Activated CD4-positive, alpha-beta T cell treated with anti-CD3 and anti-CD28 coated beads, Interleukin-10, Interleukin-2, amounts not matched to agents 100 ng/mL and 50 ng/mL, durations not matched to agents 16 hours and 8 hours (primary cell): ENCODE results near the gene PSMD6.
A peak's percentile ranks its signal among the peaks of the same experiment; 100 is the strongest.

ENCODE experiments used
- DNase-seq: peaks from one replicate; pipeline ENCODE4 v3.0.0-alpha.2; 2020

Gene PSMD6

DNA sequence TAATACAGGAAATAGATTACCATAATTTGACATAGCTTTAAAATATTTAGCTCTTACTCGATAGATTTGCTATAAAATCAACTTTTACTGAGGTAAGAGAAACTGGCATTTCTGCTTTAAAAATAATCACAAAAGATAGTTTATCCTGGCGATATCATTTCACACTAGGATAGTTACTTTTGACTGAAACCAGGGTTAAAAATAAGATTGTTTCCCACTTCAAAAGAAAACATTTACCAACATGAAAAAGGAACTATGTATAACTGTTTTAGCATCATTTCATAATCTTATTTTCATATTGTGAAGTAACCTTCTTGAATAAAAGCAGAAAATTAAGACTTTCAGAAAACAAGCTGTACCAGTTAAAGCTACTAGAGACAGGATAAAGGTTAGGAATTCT lies 15.3 kb downstream of the PSMD6 start:
- DNase-seq = no peak

DNA sequence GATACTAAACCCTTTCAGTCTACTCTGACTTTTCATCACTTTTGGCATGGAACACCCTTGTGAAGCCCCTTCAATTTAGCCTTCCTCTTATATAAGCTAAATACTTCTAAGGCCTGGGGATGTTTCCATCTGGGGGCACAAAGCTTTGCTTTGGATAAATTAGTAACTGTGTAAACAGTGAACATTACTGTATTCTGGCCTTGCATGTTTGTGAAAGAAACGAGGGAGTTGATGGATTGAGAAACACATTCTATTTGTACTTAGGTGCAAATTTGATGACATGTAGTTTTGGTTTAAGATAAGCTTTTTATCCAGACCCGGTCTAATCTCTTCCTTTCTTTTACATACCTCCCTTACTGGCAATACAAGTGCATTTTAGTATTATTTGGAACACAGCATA lies 19.7 kb downstream of the PSMD6 start:
- no peak for DNase-seq

DNA sequence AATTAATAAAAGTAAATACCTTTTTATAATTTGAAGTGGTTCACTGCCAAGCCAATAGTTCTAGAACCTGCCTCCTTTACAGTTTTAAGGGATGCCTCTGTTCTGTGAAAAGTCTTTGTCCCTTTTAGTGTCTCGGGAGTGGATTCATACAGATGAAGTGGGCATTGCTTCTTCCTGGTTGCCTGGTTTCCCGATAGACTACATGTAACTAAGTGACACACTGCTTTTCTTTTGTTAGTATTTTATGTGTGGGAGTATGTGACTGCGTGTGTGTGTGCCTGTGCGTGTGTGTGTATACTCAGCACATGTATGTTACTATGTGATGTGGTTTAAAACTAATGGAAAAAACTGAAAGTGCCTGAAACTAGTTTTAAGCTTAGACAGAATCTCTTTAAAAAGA lies 21.1 kb downstream of the PSMD6 start:
- no peak for DNase-seq

DNA sequence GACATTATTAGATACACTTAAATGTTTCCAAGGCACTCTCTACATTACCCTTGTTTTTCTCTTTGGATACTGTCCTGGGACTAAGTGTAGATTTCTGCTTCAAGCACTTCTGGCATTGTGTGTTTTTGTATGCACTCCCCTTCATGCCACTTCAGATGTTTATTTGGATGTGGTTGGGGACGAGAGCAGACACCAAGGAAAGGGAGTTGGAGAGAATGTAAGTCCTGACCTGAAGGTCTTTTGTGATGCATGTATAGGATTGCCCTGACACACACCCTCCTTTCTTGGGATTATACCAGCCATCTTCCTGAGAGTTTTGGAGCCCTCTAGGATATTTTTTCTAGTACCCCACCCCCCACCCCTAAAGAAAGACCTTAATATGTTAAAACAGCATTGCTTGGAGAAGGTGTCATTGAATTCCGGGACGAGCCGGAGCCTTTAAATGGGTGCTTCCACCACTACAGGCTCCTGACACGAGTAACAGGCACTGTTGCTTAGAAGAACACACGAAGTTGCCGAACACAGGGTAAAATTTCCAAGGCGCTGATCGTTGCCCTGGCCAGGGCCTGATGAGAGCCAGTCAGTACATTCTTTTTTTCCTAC lies 22.7 kb downstream of the PSMD6 start:
- DNase-seq = no peak

DNA sequence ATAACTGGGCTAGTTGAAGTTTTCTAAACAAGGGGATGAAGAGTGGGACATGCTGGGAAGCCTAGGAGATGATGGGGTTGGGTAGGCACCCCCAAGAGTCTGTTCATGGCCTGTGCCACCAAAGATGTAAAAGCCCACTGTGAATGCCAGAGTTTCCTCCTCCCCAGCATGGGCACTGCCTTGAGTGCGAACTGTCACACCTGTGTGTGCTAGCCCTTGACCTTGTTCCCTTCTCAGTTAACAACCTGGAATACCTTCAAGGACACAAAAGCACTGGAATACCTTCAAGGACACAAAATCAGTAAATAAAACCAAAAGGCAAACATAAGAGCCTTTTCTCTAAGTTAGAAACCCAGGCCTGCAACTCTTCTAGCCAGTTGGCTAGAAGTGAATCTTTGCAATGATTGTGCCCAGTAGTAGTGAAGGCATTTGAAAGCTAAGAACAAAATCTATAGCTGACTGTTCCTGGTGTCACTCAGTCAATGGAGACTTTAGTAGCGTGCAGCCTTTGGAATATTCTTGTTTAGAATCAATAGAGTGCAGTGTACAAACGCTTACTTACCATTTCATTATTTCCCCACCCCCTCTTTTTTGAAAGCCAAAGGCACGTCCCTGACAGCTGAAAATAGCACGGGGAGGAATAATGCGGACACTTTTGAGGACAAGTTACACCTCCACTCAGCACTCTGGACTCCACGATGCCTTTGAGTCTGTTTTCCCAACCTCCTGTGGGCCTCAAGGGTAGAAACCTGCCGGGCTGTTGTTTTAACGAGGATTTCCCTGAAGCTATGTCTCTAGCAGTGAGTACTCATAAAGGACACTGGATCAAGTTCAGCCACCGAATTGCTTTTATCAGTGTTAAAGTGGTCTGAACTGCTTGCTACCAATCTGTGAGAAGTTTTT lies 24.2 kb downstream of the PSMD6 start:
- DNase-seq = no peak

DNA sequence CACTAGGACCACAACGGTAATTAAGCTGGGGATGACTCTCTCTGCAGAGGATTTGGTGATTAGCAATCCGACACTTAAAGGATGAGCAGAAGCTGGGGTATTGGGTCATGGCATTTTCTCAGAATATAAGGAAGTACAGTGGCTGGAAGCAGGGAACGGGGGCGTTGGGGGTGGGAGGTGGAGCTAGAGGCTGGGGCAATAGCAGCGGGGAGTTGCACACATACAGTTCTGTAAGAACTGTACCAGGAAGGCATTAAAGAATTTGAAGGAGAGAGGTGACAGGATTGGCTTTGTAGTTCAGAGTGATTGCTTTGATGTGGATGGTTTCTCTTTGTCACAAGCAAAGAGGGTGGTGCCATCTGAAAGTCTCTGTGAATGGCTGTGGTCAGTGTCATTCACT lies 28.2 kb downstream of the PSMD6 start:
- no peak for DNase-seq

DNA sequence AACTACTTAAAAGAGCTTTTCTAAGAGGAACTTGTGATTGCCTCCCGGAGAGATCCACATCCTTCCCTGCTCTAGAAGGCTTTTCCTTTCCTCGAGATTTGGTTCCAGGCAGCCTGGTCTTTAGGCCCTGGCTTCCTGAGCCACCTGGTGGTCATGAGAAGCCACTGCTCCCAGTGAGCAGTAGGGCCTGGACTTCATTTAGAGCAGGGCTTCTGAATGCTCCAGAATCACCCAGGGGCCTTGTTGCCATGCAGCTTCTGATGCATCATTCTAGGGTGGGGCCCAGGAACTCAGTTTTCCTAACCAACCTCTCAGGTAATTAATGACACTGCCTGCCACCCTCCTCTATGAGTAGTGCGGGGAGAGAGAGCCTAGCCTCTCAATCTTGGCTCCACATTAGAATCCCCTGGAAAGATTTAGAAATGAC lies 29.6 kb downstream of the PSMD6 start:
- peak; percentile 61 for DNase-seq

DNA sequence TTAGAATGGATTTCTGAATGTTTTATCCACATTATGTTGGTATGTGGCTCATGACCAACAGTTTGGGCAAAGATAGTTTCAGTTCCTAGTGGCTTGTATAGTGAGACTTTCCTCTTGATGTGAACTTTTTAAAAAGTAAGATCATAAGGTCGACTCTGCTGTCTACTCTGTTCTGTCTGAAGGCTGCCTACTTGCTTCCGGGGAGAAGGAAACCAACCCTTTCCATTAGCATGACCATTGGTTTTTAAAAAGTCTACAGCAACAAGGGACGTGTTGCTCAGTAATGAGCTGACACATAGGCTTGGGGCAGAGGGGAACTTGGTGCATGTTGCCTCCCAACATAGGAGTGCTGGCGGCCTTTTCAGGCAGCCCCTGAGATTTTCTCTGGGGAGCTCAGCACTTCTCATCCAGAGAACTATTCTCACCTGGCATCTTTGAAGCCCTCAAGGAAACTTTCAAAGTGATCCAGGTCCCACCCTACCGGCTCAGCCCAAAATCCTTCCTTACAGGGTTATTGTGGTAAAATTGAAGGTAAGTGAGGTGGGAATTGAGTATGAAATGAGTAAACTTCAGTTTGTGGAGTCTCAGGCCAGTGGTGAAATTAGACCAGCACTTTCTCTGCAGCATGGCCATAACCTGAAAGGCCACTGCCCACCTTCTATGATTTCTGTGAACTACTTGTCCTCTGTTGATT lies 30.6 kb downstream of the PSMD6 start:
- no peak for DNase-seq

DNA sequence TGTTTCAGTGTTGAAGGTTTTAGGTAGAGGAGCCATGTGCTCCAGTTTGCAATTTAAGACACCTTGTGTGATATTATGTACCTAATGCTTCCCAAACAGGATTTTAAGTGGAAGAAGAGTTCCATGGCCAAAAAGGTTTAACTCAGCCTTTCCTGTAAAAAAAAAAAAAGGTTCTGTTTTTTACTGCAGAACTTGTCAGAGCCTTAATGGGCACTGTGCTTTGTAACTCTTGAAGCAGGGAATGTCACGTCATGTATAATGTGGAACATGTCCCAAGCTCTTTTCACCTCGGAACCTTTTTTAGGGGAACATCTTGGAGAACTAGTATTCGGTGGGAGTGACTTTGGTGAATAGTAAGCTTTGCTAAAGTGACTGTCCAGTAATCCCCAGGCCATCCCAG lies 31.6 kb downstream of the PSMD6 start:
- no peak for DNase-seq

DNA sequence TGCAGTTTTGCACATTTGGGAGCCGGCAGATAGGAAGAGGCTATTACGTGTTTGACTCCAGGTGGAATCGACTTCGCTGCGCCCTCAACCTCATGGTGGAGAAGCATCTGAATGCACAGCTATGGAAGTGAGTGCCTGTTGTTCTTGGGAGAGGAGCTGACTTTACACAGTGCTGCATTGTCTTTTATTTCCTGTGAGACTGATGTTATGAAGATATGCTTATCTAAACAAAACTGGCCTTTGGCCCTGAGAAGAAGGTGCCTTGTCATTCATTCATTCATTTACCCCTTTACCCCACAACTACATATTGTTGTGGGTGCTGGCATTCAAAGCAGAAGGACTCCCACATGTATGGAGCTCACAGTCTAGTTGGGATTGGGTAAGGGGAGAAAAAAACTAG lies 32.6 kb downstream of the PSMD6 start:
- DNase-seq = no peak

DNA sequence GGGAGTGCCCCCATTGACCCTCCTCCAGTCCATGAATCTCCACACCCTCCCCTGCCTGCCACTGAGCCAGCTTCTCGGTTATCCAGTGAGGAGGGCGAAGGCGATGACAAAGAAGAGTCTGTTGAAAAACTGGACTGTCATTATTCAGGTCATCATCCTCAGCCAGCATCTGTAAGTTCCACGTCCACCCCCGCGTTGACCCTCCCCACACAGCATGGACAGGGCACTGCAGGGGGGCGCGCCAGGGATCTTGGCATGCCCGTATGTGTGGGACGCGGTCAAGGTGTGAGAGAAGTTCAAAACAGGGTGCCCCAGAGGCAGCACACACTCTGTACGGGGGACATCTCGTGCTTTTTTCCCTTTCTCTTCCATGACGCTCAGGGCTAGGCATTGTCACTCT lies 33.1 kb downstream of the PSMD6 start:
- DNase-seq = no peak

DNA sequence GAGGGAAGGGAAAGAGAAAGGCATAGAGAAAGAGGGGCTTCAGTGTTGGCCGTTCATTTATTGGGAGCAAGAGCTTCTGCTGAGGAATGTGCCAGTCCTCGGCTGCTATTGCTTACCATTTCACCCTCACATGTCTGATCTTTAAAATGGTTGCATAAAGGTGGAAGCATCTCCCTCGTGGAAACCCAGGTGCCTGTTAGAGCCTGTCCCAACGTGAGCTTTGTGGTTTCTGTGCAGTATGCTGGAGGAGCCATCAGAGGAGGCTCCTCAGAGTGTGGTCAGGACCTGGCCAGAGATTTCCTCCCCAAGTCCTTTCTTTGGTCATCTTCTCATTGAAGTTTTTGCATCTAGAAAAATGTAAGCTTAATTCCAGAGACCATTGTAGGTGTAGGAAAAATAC lies 34.4 kb downstream of the PSMD6 start:
- DNase-seq = no peak

DNA sequence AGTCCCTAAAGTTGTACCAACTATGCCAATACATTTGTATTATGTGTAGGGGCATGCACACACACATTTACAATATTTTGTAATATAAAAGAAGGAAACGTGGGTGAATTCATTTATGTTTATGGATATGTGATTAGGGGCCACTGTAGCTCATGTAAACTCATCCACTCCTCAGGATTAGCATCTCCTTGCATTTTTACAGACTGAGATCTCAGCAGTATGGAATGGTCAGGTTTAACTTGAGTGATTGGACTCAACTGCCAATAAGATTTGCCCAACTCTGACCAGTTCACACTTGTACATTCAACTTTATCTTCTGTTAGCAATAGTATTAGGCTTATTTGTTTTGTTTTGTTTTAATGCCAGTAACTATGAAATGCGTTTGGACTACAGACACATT lies 36.5 kb downstream of the PSMD6 start:
- DNase-seq = no peak

DNA sequence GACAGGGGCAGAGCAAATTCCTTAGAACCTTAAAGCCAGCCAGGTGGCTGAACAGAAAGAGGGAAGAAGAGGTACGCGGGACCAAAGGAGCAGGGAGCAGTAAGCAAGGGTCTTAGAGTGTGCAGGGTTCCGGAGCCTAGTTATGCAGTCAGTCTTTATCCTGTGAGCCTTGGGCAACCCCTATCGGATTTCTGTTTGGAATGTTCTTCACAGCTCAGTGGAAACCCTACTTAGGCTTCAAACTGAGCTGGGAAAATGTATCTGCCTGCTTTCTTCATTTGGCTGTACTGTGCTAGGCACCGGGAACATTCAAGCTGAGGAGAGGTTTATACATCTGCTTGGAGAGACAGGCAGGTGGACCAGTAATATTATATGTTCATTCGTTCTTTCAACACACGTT lies 37.1 kb downstream of the PSMD6 start:
- no peak for DNase-seq

DNA sequence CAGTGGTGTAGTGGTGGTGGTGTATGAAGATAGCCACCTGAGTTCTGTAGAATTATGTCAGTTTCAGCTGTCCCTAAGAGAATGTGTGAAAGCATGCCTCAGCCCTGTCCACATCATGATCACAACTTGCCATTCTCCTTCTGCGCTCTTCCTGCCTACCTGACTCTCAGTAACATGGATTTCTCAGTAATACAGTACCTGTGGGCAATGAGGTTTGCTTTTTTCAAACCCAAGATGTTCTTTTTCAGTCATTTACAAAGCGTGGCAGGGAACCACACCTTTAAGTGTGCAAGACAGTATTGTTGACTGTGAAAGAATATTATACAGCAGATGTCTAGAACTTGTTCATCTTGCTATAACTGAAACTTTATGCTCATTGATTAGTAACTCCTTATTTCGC lies 38.9 kb downstream of the PSMD6 start:
- DNase-seq = no peak

DNA sequence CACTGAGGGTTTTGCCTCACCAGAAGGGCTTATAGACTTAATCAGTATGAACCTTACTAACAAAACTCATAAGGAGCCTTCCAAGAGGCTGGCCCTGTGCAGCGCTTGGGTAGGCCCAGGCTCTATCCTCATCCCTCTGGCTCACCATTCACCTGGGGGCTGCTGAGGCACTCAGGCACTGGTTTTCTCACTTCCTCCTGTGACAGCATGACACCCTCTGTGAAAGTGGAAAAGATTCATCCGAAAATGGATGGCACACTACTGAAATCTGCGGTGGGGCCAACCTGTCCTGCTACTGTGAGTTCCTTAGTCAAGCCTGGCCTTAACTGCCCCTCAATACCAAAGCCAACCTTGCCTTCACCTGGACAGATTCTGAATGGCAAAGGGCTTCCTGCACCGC lies 41.3 kb downstream of the PSMD6 start:
- no peak for DNase-seq

DNA sequence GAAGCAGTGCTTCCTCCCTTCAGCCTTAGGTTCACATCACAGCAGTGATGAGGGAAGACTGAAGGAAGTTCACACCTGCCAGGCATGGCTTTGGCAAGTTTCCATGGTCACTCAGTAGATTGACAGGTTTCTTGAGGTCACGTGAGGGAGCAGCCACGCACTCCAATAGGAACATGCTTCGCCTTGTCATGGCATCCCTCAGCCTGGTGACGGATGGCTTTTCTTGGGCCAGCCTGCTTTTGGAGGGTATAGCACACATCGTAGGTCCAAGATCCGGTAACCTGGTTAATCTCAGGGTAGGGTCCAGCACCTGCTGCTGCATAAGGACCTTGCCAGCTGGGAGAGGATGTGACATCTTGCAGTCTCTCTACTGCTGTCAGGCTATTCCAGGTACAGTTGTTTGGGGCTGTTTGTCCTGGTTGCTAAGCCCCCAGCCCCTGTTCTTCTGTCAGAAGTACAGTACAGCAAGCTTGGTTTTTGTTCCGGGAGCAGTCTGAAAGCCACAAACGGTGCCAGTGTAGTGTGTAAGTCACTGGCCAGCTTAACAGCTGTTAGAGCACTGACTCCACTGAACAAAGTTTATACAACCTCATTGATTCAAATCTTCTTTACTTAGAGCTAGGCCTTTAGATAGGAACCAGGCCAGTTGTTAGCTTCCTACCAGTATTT lies 42.3 kb downstream of the PSMD6 start:
- DNase-seq = no peak

DNA sequence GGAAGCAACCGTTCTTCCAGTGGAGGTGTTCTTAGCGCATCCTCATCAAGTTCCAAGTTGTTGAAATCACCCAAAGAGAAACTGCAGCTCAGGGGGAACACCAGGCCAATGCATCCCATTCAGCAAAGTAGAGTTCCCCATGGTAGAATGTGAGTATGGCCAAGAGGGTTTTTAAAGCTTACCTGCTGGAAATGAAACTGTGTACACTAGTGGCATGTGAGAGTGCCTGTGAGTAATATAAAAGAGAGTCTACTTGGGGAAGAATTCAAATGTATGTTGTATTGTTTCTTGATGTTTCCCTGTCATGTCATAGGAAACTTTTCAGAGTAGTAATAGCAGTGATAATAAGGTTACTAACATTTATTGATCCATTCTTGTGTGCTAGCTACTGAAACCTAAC lies 43.3 kb downstream of the PSMD6 start:
- DNase-seq = no peak

DNA sequence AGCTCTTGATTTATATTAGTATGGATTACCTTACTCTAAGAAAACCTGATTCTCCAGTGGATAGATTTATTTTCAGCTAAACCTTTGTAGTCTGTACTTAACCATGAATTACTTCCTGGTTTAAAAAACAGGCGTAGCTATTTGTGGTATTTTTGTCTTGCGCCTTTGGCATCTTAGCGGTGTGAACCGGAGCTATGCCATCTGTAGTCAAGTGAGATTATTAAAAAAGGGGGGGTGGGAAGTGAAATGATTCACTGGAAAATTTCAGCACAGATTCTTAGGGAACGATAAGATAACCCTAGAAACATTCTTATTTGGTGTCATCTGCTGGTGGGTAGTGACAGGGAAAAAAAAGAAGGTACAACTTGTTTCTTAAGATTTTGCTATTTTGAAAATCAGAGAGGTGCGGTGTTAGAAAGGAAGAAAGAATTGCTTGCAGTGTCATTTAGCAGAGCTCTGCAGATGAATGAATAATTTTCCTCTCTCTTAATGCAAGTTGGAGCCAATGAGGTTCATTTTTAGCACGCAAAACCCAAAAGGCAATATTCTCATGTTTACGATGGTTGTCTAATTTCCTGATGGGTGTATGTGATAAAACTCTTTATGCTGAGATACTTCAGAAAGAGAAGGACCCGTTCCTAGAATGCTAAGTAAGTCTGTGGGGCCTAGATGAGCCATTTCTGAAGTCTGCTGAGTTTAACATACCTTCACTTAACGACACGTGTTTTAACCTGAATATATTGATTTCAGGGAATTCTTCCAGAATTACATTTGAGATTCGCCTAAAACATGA lies 44.0 kb downstream of the PSMD6 start:
- peak; percentile 46 for DNase-seq

DNA sequence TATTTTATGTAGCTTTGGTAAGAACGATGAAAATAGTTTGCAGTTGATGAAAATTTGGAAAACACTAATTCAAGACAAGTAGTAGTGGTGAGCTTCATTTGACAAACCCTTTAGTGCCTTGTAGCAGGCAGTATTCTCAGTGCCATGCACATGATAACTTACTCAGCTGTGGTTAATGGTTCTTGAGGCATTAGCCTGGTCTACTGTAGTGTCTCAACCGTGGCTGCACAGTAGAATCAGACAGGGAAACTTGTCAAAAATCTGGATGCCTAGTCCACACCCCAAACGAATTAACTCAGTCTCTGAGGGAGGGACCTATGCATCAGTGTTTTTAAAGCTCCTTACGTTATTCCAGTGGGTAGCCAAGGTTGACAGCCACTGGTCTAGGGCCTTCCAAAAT lies 45.4 kb downstream of the PSMD6 start:
- DNase-seq = peak; percentile 35

DNA sequence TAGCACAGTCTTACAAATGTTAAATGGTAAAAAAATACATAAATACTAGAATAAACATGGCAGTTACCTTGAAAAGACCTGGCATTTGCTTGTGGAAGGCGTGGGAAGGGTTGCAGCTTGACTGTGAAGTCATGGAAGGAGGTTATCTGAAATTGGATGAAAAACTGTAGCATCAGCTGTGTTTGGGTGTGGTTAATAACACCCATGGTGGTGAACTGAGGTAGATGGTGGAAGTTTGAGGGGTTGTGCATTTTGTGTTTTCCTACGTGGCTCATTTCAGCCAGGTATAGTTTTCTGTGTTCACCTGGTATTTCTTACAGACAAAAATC lies 46.5 kb downstream of the PSMD6 start:
- DNase-seq = no peak

DNA sequence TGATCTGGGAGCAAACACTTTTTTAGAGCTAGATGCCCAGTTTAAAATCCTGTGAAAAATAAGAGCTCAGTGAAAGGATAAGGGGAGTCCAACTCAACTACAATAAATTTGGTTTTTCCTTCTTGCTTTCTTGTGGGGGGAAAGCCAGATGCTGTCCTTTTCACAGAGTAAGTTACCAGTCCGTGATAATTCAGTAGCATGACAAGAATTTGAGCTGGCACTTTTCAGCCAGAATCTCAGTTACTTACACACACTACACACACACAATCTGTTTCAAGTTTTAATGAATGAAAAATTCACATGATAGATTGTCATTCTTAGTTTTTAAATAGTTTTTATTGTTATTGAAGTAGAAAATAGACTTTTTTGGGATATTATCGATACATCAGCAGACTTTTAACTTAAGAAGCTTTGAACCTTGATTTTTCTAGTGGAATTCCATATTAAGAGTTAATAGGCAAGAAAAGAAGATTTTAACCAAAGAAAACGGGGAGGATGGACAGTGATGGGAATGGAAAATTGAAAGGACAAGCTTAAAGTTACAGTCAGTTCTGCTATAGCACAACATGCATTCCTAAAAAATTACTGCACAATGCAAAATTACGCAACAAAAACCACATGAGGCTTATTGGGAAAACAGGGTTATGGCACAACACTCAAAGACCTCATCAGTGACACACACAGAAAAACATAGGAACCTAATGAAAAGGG lies 47.0 kb downstream of the PSMD6 start:
- DNase-seq = no peak
